ENCODE results near the gene CDK10.
"Not testable (repeated sequence)": the region's sequence is repeated elsewhere in the genome, so short reads cannot be mapped to it uniquely, and the experiment has no call there.

CDK10 gene

GRCh38 chr16:89685916-89686315, 573 bp upstream of the CDK10 start:
- Histone ChIP-seq H2BK5ac (ENCODE audit: low read length) (no peak overlapping the region), H3K56ac (ENCODE audit: low read length) (no peak overlapping the region), H3K4me1 (ENCODE audit: control insufficient read depth, low read depth, low read length) (peaks cover 2% of the 10 kb centered on the region), H3K4me3 (ENCODE audit: low read length) (peak overlapping the region; percentile 15), H3K79me1 (ENCODE audit: low read length) (peaks cover 7% of the 10 kb centered on the region), H3K27me3 (ENCODE audit: insufficient read depth, low read length, poor library complexity) (no peaks in the 10 kb centered on the region), H3K79me2 (ENCODE audit: control insufficient read depth, insufficient read depth, low read length) (peaks cover 5% of the 10 kb centered on the region), H3K9ac (ENCODE audit: low read length) (no peak overlapping the region), H3K18ac (ENCODE audit: low read length) (no peak overlapping the region), H3K27ac (ENCODE audit: low read depth, low read length) (no peak overlapping the region), H3K23ac (ENCODE audit: low read length) (no peak overlapping the region), H4K5ac (ENCODE audit: low read length) (no peak overlapping the region), H2BK15ac (replicated peaks; ENCODE audit: low read depth) (no peak overlapping the region), H3K4ac (ENCODE audit: low read depth, low read length) (no peak overlapping the region), H2AK5ac (ENCODE audit: low read length) (no peak overlapping the region), H3K4me2 (ENCODE audit: low read length) (no peak overlapping the region), H3K36me3 (ENCODE audit: control insufficient read depth, insufficient read depth, low read length) (peaks cover 5% of the 10 kb centered on the region), H2BK120ac (ENCODE audit: low read depth, low read length) (no peak overlapping the region), H4K8ac (ENCODE audit: low read depth, low read length) (no peak overlapping the region)
- no CpG with 5 or more reads among the region's 1 CpG for WGBS (ENCODE audit: extremely low coverage, insufficient coverage, low lambda C conversion rate)
- no peak for DNase-seq

- H2BK15ac ChIP-seq (replicated peaks; ENCODE audit: low read depth): no peak overlapping the region
- H3K27me3 ChIP-seq (ENCODE audit: insufficient read depth, low read length, poor library complexity): no peaks in the 10 kb centered on the region
- H3K4ac ChIP-seq (ENCODE audit: low read depth, low read length): peak overlapping the region; percentile 66
- peak overlapping the region; percentile 84 for H2BK5ac ChIP-seq (ENCODE audit: low read length)
- no peak overlapping the region for H2BK120ac ChIP-seq (ENCODE audit: low read depth, low read length)
- peak overlapping the region; percentile 51 for H3K27ac ChIP-seq (ENCODE audit: low read depth, low read length)
- H3K23ac ChIP-seq (ENCODE audit: low read length): peak overlapping the region; percentile 72
- H2AK5ac ChIP-seq (ENCODE audit: low read length): no peak overlapping the region
- peaks cover 2% of the 10 kb centered on the region for H3K4me1 ChIP-seq (ENCODE audit: control insufficient read depth, low read depth, low read length)
- H4K8ac ChIP-seq (ENCODE audit: low read depth, low read length): no peak overlapping the region
- H3K79me2 ChIP-seq (ENCODE audit: control insufficient read depth, insufficient read depth, low read length): peaks cover 5% of the 10 kb centered on the region
- peak overlapping the region; percentile 89 for H3K4me2 ChIP-seq (ENCODE audit: low read length)
- peak; percentile 69 for DNase-seq
- peak overlapping the region; percentile 89 for H3K56ac ChIP-seq (ENCODE audit: low read length)
- no CpG with 5 or more reads among the region's 42 CpGs for WGBS (ENCODE audit: extremely low coverage, insufficient coverage, low lambda C conversion rate)
- no peak overlapping the region for H4K5ac ChIP-seq (ENCODE audit: low read length)
- H3K79me1 ChIP-seq (ENCODE audit: low read length): peaks cover 7% of the 10 kb centered on the region
- peaks cover 4% of the 10 kb centered on the region for H3K36me3 ChIP-seq (ENCODE audit: control insufficient read depth, insufficient read depth, low read length)
- no peak overlapping the region for H3K18ac ChIP-seq (ENCODE audit: low read length)
- peak overlapping the region; percentile 93 for H3K9ac ChIP-seq (ENCODE audit: low read length)
- H3K4me3 ChIP-seq (ENCODE audit: low read length): peak overlapping the region; percentile 70
These were observed 827 bp downstream of the CDK10 start for GRCh38 chr16:89687092-89687940.

GRCh38 chr16:89688395-89688794, 1.9 kb downstream of the CDK10 start:
- no peak for DNase-seq
- H4K8ac ChIP-seq (ENCODE audit: low read depth, low read length): no peak overlapping the region
- H3K4me3 ChIP-seq (ENCODE audit: low read length): no peak overlapping the region
- H2AK5ac ChIP-seq (ENCODE audit: low read length): no peak overlapping the region
- H3K56ac ChIP-seq (ENCODE audit: low read length): no peak overlapping the region
- no peak overlapping the region for H3K27ac ChIP-seq (ENCODE audit: low read depth, low read length)
- H2BK5ac ChIP-seq (ENCODE audit: low read length): no peak overlapping the region
- H3K4ac ChIP-seq (ENCODE audit: low read depth, low read length): no peak overlapping the region
- no peak overlapping the region for H4K5ac ChIP-seq (ENCODE audit: low read length)
- H3K9ac ChIP-seq (ENCODE audit: low read length): no peak overlapping the region
- no peak overlapping the region for H2BK120ac ChIP-seq (ENCODE audit: low read depth, low read length)
- no CpG with 5 or more reads among the region's 5 CpGs for WGBS (ENCODE audit: extremely low coverage, insufficient coverage, low lambda C conversion rate)
- no peak overlapping the region for H3K23ac ChIP-seq (ENCODE audit: low read length)
- H3K4me1 ChIP-seq (ENCODE audit: control insufficient read depth, low read depth, low read length): peaks cover 2% of the 10 kb centered on the region
- H3K36me3 ChIP-seq (ENCODE audit: control insufficient read depth, insufficient read depth, low read length): peaks cover 6% of the 10 kb centered on the region
- H3K4me2 ChIP-seq (ENCODE audit: low read length): no peak overlapping the region
- no peaks in the 10 kb centered on the region for H3K27me3 ChIP-seq (ENCODE audit: insufficient read depth, low read length, poor library complexity)
- peaks cover 5% of the 10 kb centered on the region for H3K79me2 ChIP-seq (ENCODE audit: control insufficient read depth, insufficient read depth, low read length)
- H2BK15ac ChIP-seq (replicated peaks; ENCODE audit: low read depth): no peak overlapping the region
- peaks cover 7% of the 10 kb centered on the region for H3K79me1 ChIP-seq (ENCODE audit: low read length)
- H3K18ac ChIP-seq (ENCODE audit: low read length): no peak overlapping the region

- no peak overlapping the region for H2AK5ac ChIP-seq (ENCODE audit: low read length)
- no peak overlapping the region for H3K18ac ChIP-seq (ENCODE audit: low read length)
- no peaks in the 10 kb centered on the region for H3K27me3 ChIP-seq (ENCODE audit: insufficient read depth, low read length, poor library complexity)
- H3K79me1 ChIP-seq (ENCODE audit: low read length): peaks cover 7% of the 10 kb centered on the region
- H3K4me3 ChIP-seq (ENCODE audit: low read length): no peak overlapping the region
- no peak overlapping the region for H3K4me2 ChIP-seq (ENCODE audit: low read length)
- no peak overlapping the region for H3K27ac ChIP-seq (ENCODE audit: low read depth, low read length)
- H3K4ac ChIP-seq (ENCODE audit: low read depth, low read length): no peak overlapping the region
- H2BK15ac ChIP-seq (replicated peaks; ENCODE audit: low read depth): no peak overlapping the region
- H3K4me1 ChIP-seq (ENCODE audit: control insufficient read depth, low read depth, low read length): peaks cover 2% of the 10 kb centered on the region
- WGBS (ENCODE audit: extremely low coverage, insufficient coverage, low lambda C conversion rate): no CpG with 5 or more reads among the region's 13 CpGs
- H2BK120ac ChIP-seq (ENCODE audit: low read depth, low read length): no peak overlapping the region
- peaks cover 8% of the 10 kb centered on the region for H3K36me3 ChIP-seq (ENCODE audit: control insufficient read depth, insufficient read depth, low read length)
- H4K5ac ChIP-seq (ENCODE audit: low read length): no peak overlapping the region
- peaks cover 5% of the 10 kb centered on the region for H3K79me2 ChIP-seq (ENCODE audit: control insufficient read depth, insufficient read depth, low read length)
- no peak for DNase-seq
- no peak overlapping the region for H2BK5ac ChIP-seq (ENCODE audit: low read length)
- H4K8ac ChIP-seq (ENCODE audit: low read depth, low read length): no peak overlapping the region
- H3K23ac ChIP-seq (ENCODE audit: low read length): no peak overlapping the region
- H3K56ac ChIP-seq (ENCODE audit: low read length): no peak overlapping the region
- no peak overlapping the region for H3K9ac ChIP-seq (ENCODE audit: low read length)
These were observed 2.7 kb downstream of the CDK10 start for GRCh38 chr16:89689142-89689541.

- not testable (repeated sequence) for H2BK15ac ChIP-seq (replicated peaks; ENCODE audit: low read depth); H3K4me2 ChIP-seq (ENCODE audit: low read length); H2AK5ac ChIP-seq (ENCODE audit: low read length); H3K23ac ChIP-seq (ENCODE audit: low read length); H3K79me2 ChIP-seq (ENCODE audit: control insufficient read depth, insufficient read depth, low read length); H4K8ac ChIP-seq (ENCODE audit: low read depth, low read length); H3K27ac ChIP-seq (ENCODE audit: low read depth, low read length); H2BK5ac ChIP-seq (ENCODE audit: low read length); H3K56ac ChIP-seq (ENCODE audit: low read length); H3K27me3 ChIP-seq (ENCODE audit: insufficient read depth, low read length, poor library complexity); H3K4me3 ChIP-seq (ENCODE audit: low read length); H2BK120ac ChIP-seq (ENCODE audit: low read depth, low read length); H3K4ac ChIP-seq (ENCODE audit: low read depth, low read length); H3K4me1 ChIP-seq (ENCODE audit: control insufficient read depth, low read depth, low read length); DNase-seq; H3K18ac ChIP-seq (ENCODE audit: low read length); H3K9ac ChIP-seq (ENCODE audit: low read length); H3K79me1 ChIP-seq (ENCODE audit: low read length); H4K5ac ChIP-seq (ENCODE audit: low read length)
- peaks cover 10% of the 10 kb centered on the region for H3K36me3 ChIP-seq (ENCODE audit: control insufficient read depth, insufficient read depth, low read length)
- no CpG with 5 or more reads among the region's 4 CpGs for WGBS (ENCODE audit: extremely low coverage, insufficient coverage, low lambda C conversion rate)
These were observed 3.1 kb downstream of the CDK10 start for GRCh38 chr16:89689621-89690020.
